HEK293T (cell line): Measurements from ENCODE around the gene FREM3.
"Not testable (repeated sequence)": the region's sequence is repeated elsewhere in the genome, so short reads cannot be mapped to it uniquely, and the experiment has no call there.

Source experiments
- CTCF ChIA-PET: fragments of 350-600 bp; formaldehyde crosslinking; extraction: SDS; loops from one replicate; lab custom pipeline; 2021; ENCODE audit warnings: antibody characterized with exemption, inconsistent platforms; lab: Yijun Ruan, JAX
- POLR2A ChIA-PET: fragments of 350-600 bp; formaldehyde crosslinking; extraction: SDS; loops from one replicate; lab custom pipeline; 2020; ENCODE audit warnings: antibody characterized with exemption, inconsistent platforms; lab: Yijun Ruan, JAX
- DNase-seq: peaks from one replicate; pipeline ENCODE4 v3.0.0; 2012; ENCODE audit warnings: mixed read lengths; ENCODE audit errors: extremely low spot score
- ARNT ChIP-seq: fragments of 450-650 bp; IDR thresholded peaks from 2 replicates; pipeline ENCODE4 v1.6.1; 2017; ENCODE audit warnings: mild to moderate bottlenecking
- BHLHE40 ChIP-seq: fragments of 450-650 bp; IDR thresholded peaks from 2 replicates; pipeline ENCODE4 v1.6.1; 2016; ENCODE audit warnings: mild to moderate bottlenecking, moderate library complexity, borderline replicate concordance
- CTBP1 ChIP-seq: fragments of 450-650 bp; IDR thresholded peaks from 2 replicates; pipeline ENCODE4 v1.6.1; 2016; ENCODE audit warnings: borderline replicate concordance
- ELF4 ChIP-seq: fragments of 450-650 bp; IDR thresholded peaks from 2 replicates; pipeline ENCODE4 v1.6.1; 2017; ENCODE audit warnings: antibody characterized with exemption
- FOXA1 ChIP-seq: fragments of 450-650 bp; IDR thresholded peaks from 2 replicates; pipeline ENCODE4 v1.6.1; 2016; ENCODE audit warnings: mild to moderate bottlenecking
- FOXK2 ChIP-seq: fragments of 450-650 bp; IDR thresholded peaks from 2 replicates; pipeline ENCODE4 v1.6.1; 2016; ENCODE audit warnings: mild to moderate bottlenecking
- FOXM1 ChIP-seq: fragments of 450-650 bp; IDR thresholded peaks from 2 replicates; pipeline ENCODE4 v1.6.1; 2017; ENCODE audit warnings: mild to moderate bottlenecking, borderline replicate concordance
- HDGF ChIP-seq: fragments of 450-650 bp; IDR thresholded peaks from 2 replicates; pipeline ENCODE4 v1.6.1; 2017; ENCODE audit warnings: antibody characterized with exemption, borderline replicate concordance
- L3MBTL2 ChIP-seq: fragments of 450-650 bp; conservative IDR thresholded peaks from 2 replicates; pipeline ENCODE4 v1.6.1; 2016; ENCODE audit warnings: mild to moderate bottlenecking
- LEF1 ChIP-seq: fragments of 450-650 bp; IDR thresholded peaks from 2 replicates; pipeline ENCODE4 v1.6.1; 2017; ENCODE audit warnings: mild to moderate bottlenecking, borderline replicate concordance
- NFRKB ChIP-seq: fragments of 450-650 bp; IDR thresholded peaks from 2 replicates; pipeline ENCODE4 v1.6.1; 2016; ENCODE audit warnings: mild to moderate bottlenecking, moderate library complexity
- PKNOX1 ChIP-seq: fragments of 450-650 bp; IDR thresholded peaks from 2 replicates; pipeline ENCODE4 v1.6.1; 2016
- SP1 ChIP-seq: fragments of 450-650 bp; IDR thresholded peaks from 2 replicates; pipeline ENCODE4 v1.6.1; 2017
- SUZ12 ChIP-seq: fragments of 450-650 bp; IDR thresholded peaks from 2 replicates; pipeline ENCODE4 v1.6.1; 2016; ENCODE audit warnings: mild to moderate bottlenecking
- TARDBP ChIP-seq: fragments of 450-650 bp; IDR thresholded peaks from 2 replicates; pipeline ENCODE4 v1.6.1; 2016
- ZNF384 ChIP-seq: fragments of 450-650 bp; IDR thresholded peaks from 2 replicates; pipeline ENCODE4 v1.6.1; 2016

FREM3 gene

GRCh38 chr4:143531788-143532491 is 168.5 kb downstream of the FREM3 start:
- POLR2A ChIA-PET = no interaction called here
- TF ChIP-seq ZNF384 (no peak), FOXA1 (no peak), ARNT (no peak), FOXK2 (no peak), TARDBP (no peak), PKNOX1 (no peak), SP1 (no peak), LEF1 (no peak), NFRKB (no peak), ELF4 (no peak), HDGF (no peak)
- CTCF ChIA-PET = interaction anchor here (1.2 kb wide), 1 partner anchor 15 kb away, joined by 4 read pairs; no protein-coding TSS in a partner anchor
- no peak for DNase-seq

- DNase-seq = peak; percentile 12
- CTCF ChIA-PET = interaction anchor here (1.2 kb wide), 1 partner anchor 15 kb away, joined by 4 read pairs; no protein-coding TSS in a partner anchor
- POLR2A ChIA-PET = no interaction called here
- TF ChIP-seq LEF1 (no peak), CTBP1 (no peak), L3MBTL2 (no peak), FOXA1 (no peak), FOXM1 (no peak), BHLHE40 (no peak), ZNF384 (no peak), ELF4 (no peak), SP1 (no peak), NFRKB (no peak), FOXK2 (no peak), TARDBP (no peak), HDGF (no peak), SUZ12 (no peak), PKNOX1 (no peak), ARNT (no peak)
These were observed 169.1 kb downstream of the FREM3 start for GRCh38 chr4:143531380-143531779.

GRCh38 chr4:143528046-143528445 is 172.4 kb downstream of the FREM3 start:
- CTCF ChIA-PET, POLR2A ChIA-PET, DNase-seq: not testable (repeated sequence)
